Caki2 (cell line): ENCODE measurements around the gene ZNF691. TPM values are rescaled to one million over a fixed set of nuclear protein-coding genes. Genes with fewer than 3 reads are reported as not detected.
"Not testable (repeated sequence)": the region's sequence is repeated elsewhere in the genome, so short reads cannot be mapped to it uniquely, and the experiment has no call there.

Experiments
- DNase-seq: peaks from one replicate; pipeline ENCODE4 v3.0.0-alpha.2; 2015; ENCODE audit warnings: low read depth
- in situ Hi-C: cut with HindIII; loops from 2 replicates; pipeline ENCODE4 v1.10.0; 2016; ENCODE audit warnings: low sequenced_read_pairs, low pct_unique_long_range_greater_than_20kb, mixed read lengths
- total RNA-seq: library from RNA; depleted of rRNA; stranded (reverse); fragments of >200 nt; shearing (Covaris generic); gene quantifications from 2 replicates; pipeline ENCODE4 v1.2.3, GENCODE V29; 2014; ENCODE audit warnings: low replicate concordance

Gene ZNF691
- total RNA-seq, 1 experiment from 2014 or later, result 12.4 TPM

DNA sequence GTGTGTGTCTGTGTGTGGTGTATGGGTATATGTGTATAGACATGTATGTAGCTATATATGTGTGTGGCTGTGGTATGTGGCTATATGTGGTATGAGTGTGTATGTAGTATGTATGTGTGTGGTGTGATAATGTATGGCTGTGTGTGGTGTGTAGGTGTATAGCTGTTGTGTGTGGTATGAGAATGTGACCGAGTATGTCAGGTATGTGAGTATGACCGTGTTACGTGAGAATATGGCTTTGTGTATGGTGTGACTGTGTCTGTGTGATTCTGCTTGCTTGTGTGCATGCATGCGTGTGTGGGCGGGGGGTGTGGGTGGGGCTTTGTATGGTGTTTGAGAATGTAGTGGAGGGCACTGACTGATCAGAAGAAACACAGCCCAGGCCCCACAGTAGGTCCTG is 3.5 kb downstream of the ZNF691 start:
- in situ Hi-C loops, result no loop called here
- no peak for DNase-seq

DNA sequence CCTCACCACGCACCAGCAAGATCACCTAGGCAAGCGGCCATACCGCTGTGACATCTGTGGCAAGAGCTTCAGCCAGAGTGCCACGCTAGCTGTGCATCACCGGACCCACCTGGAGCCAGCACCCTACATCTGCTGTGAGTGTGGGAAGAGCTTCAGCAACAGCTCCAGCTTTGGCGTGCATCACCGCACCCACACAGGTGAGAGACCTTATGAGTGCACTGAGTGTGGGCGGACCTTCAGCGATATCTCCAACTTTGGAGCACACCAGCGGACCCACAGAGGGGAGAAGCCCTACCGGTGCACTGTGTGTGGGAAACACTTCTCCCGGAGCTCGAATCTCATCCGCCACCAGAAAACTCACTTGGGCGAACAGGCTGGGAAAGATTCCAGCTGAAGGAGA is 5.0 kb downstream of the ZNF691 start:
- no peak for DNase-seq
- in situ Hi-C loops, result no loop called here

GRCh38 chr1:42851960-42852607 is 5.7 kb downstream of the ZNF691 start:
- no peak for DNase-seq
- in situ Hi-C loops, result no loop called here

DNA sequence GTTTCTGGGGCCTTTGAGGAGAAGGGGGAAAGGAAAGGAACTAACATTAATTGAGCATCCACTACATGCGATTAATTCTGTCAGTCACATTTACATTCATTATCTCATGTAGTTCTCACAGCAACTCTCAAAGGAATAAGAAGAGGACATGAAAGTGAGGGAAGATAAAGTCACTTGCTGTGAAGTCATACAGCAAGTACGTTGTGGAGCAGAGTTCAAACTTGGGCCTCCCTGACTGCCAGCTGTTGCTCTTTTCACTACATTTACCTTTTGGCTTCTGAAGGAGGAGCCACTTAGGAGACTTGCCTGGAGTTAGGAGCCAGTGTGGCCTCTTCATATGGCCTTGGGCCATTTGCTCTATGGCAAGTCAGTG is 6.2 kb downstream of the ZNF691 start:
- in situ Hi-C loops, result no loop called here
- DNase-seq, result no peak

GRCh38 chr1:42853116-42853884 is 6.9 kb downstream of the ZNF691 start:
- in situ Hi-C loops, result no loop called here
- no peak for DNase-seq

DNA sequence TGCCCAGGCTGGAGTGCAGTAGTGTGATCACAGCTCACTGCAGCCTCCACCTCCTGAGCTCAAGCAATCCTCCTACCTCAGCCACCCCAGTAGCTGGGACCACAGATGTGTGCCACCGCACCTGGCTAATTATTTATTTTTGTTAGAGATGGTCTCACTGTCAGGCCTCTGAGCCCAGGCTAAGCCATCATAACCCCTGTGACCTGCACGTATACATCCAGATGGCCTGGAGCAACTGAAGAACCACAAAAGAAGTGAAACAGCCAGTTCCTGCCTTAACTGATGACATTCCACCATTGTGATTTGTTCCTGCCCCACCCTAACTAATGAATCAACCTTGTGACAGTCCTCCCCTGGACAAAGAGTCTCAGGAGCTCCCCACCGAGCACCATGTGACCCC is 10.1 kb downstream of the ZNF691 start:
- DNase-seq, in situ Hi-C loops: not testable (repeated sequence)

GRCh38 chr1:42859366-42859765 is 13.0 kb downstream of the ZNF691 start:
- in situ Hi-C loops, DNase-seq: not testable (repeated sequence)

DNA sequence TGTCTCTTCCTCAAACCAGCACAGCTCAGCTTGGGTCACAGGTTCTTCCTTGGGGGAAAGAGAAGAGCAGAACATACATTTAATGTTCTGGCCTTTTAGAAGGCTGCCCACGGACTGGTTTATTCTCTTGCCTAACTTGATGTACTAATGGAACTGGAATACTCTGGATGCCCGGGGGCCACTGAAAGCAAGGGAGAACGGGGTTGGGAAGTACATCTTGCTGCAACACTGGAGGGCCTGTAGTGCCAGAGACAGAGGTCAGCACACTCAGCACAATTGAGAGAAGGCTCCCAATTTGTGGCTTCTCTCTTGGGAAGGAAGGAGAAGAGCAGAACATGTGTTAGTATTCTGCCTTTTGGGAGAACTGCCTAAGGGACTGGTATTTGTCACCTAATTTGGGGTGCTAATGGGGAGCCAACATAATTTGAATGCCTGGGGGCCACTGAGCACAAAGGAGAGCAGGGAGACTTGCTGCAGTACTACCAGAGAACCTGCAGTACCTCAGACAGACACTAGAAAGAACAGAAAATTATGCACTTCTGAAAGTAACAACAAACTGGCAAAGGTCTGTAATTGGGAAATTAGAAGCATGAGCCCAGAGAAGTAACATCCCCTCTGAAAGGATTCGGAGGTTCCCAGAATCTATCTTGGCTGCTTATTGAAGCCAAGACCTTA is 14.1 kb downstream of the ZNF691 start:
- in situ Hi-C loops, result no loop called here
- DNase-seq, result no peak

DNA sequence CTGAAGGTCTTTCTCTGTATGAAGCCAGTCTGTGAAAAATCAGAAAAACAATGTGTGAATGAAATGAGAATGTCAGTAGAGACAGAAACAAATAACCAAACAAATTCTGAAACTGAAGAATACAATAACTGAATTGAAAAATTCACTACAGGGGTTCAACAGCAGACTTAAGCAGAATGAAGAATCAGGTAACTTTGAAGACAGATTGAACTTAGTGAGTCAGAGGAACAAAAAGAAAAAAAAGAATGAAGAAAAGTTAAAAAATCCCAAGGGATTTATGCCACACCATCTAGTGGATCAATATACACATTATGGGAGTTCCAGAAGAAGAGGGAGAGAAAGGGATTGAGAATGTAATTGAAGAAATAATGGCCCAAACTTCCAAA is 14.6 kb downstream of the ZNF691 start:
- in situ Hi-C loops, result no loop called here
- DNase-seq, result no peak

GRCh38 chr1:42866549-42866948 is 20.1 kb downstream of the ZNF691 start:
- in situ Hi-C loops, result no loop called here
- DNase-seq, result no peak

GRCh38 chr1:42868466-42868865 is 22.1 kb downstream of the ZNF691 start:
- in situ Hi-C loops, DNase-seq: not testable (repeated sequence)

GRCh38 chr1:42869254-42869653 is 22.8 kb downstream of the ZNF691 start:
- in situ Hi-C loops, DNase-seq: not testable (repeated sequence)

- in situ Hi-C loops, DNase-seq: not testable (repeated sequence)
These were observed 23.3 kb downstream of the ZNF691 start for GRCh38 chr1:42869751-42870150.

- in situ Hi-C loops, DNase-seq: not testable (repeated sequence)
These were observed 26.7 kb downstream of the ZNF691 start for GRCh38 chr1:42873108-42873507.

DNA sequence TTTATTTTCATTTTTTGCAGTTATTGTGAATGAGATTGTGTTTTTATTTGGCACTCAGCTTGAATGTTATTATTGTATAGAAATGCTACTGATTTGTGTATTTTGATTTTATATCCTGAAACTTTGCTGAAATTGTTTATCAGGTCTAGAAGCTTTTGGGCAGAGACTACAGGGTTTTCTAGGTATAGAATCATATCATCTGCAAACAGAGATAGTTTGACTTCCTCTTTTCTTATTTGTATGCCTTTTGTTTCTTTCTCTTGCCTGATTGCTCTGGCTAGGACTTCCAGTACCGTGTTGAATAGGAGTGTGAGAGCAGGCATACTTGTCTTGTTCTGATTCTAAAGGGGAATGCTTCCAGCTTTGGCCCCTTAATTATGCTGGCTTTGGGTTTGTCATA is 27.3 kb downstream of the ZNF691 start:
- in situ Hi-C loops, result no loop called here
- DNase-seq, result no peak

DNA sequence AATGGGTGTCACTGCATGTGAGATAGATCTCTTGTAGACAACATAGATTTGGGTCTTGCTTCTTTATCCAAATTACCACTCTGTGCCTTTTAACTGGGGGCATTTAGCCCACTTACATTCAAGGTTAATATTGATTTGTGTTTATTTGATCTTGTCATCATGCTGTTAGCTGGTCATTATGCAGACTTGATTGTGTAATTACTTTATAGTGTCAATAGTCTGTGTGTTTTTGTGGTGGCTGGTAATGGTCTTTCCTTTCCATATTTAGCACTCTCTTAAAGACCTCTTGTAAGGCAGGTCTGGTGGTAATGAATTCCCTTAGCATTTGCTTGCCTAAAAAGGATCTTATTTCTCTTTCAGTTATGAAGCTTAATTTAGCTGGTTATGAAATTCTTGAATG is 29.6 kb downstream of the ZNF691 start:
- no peak for DNase-seq
- in situ Hi-C loops, result no loop called here

GRCh38 chr1:42877380-42877779 is 31.0 kb downstream of the ZNF691 start:
- in situ Hi-C loops, result no loop called here
- DNase-seq, result no peak

- DNase-seq, result no peak
- in situ Hi-C loops, result no loop called here
These were observed 34.0 kb downstream of the ZNF691 start for GRCh38 chr1:42880384-42880783.

GRCh38 chr1:42886046-42886739 is 39.8 kb downstream of the ZNF691 start:
- in situ Hi-C loops, result no loop called here
- no peak for DNase-seq
